HUES6 (cell line): ENCODE results near the gene HDAC4.

Experiments used
- H3K27ac ChIP-seq: 2 replicates; pipeline ENCODE4 v1.7.0; 2013; ENCODE audit warnings: low read depth, mild to moderate bottlenecking, low read length, inconsistent platforms
- H3K27me3 ChIP-seq: 2 replicates; pipeline ENCODE4 v1.6.1; 2013; ENCODE audit warnings: low read length; ENCODE audit not compliant: control insufficient read depth, insufficient read depth
- H3K36me3 ChIP-seq: 2 replicates; pipeline ENCODE4 v1.6.1; 2013; ENCODE audit warnings: low read length; ENCODE audit not compliant: control insufficient read depth, insufficient read depth
- H3K4me1 ChIP-seq: 2 replicates; pipeline ENCODE4 v1.6.1; 2013; ENCODE audit warnings: low read length; ENCODE audit not compliant: control insufficient read depth, insufficient read depth
- H3K4me3 ChIP-seq: 2 replicates; pipeline ENCODE4 v1.5.1; 2013; ENCODE audit warnings: low read depth, low read length
- H3K9ac ChIP-seq: one replicate; pipeline ENCODE4 v1.6.1; 2013; ENCODE audit warnings: mild to moderate bottlenecking, low read length
- H3K9me3 ChIP-seq: 2 replicates; pipeline ENCODE4 v1.6.1; 2013; ENCODE audit warnings: low read depth, low read length; ENCODE audit not compliant: control insufficient read depth, insufficient read depth

Gene HDAC4

GRCh38 chr2:239004274-239005015 is 396.4 kb downstream of the HDAC4 start:
- Histone ChIP-seq H3K9ac (no peak overlapping the region), H3K36me3 (no peaks in the 10 kb centered on the region), H3K27ac (no peak overlapping the region), H3K4me3 (no peak overlapping the region), H3K27me3 (peaks cover 5% of the 10 kb centered on the region; the same call in 1 of the 2 replicates), H3K9me3 (peaks cover 5% of the 10 kb centered on the region), H3K4me1 (peaks cover 6% of the 10 kb centered on the region; the same call in 1 of the 2 replicates)

- peaks cover 5% of the 10 kb centered on the region; the same call in 1 of the 2 replicates for H3K27me3 ChIP-seq
Measured at GRCh38 chr2:239003624-239004273, 397.1 kb downstream of the HDAC4 start.

GRCh38 chr2:239002954-239003623 is 397.7 kb downstream of the HDAC4 start:
- H3K9ac ChIP-seq = no peak overlapping the region

More at GRCh38 chr2:239003624-239004273, 397.1 kb downstream of the HDAC4 start:
- no peaks in the 10 kb centered on the region for H3K36me3 ChIP-seq
- H3K27ac ChIP-seq = no peak overlapping the region
- no peak overlapping the region for H3K9ac ChIP-seq
- H3K4me3 ChIP-seq = no peak overlapping the region
- H3K4me1 ChIP-seq = 0 out of 2 replicates have a peak, but pooled peaks cover 2% of the 10 kb centered on the region
- peaks cover 5% of the 10 kb centered on the region for H3K9me3 ChIP-seq

GRCh38 chr2:239002591-239002953 is 398.2 kb downstream of the HDAC4 start:
- Histone ChIP-seq H3K9ac (no peak overlapping the region), H3K27ac (no peak overlapping the region), H3K9me3 (peaks cover 5% of the 10 kb centered on the region), H3K27me3 (peaks cover 5% of the 10 kb centered on the region; the same call in 1 of the 2 replicates), H3K36me3 (no peaks in the 10 kb centered on the region), H3K4me1 (no peaks in the 10 kb centered on the region), H3K4me3 (no peak overlapping the region)

More at GRCh38 chr2:239002954-239003623, 397.7 kb downstream of the HDAC4 start:
- Histone ChIP-seq H3K9me3 (peaks cover 5% of the 10 kb centered on the region), H3K4me3 (no peak overlapping the region), H3K36me3 (no peaks in the 10 kb centered on the region), H3K27ac (no peak overlapping the region), H3K4me1 (no peaks in the 10 kb centered on the region), H3K27me3 (peaks cover 5% of the 10 kb centered on the region; the same call in 1 of the 2 replicates)

GRCh38 chr2:239001794-239002193 is 399.0 kb downstream of the HDAC4 start:
- Histone ChIP-seq H3K9me3 (peaks cover 5% of the 10 kb centered on the region), H3K4me3 (no peak overlapping the region), H3K27me3 (peaks cover 3% of the 10 kb centered on the region; the same call in 1 of the 2 replicates), H3K4me1 (no peaks in the 10 kb centered on the region), H3K36me3 (no peaks in the 10 kb centered on the region), H3K9ac (no peak overlapping the region), H3K27ac (no peak overlapping the region)

GRCh38 chr2:239000500-239001073 is 400.2 kb downstream of the HDAC4 start:
- Histone ChIP-seq H3K36me3 (no peaks in the 10 kb centered on the region), H3K9me3 (peaks cover 7% of the 10 kb centered on the region), H3K27me3 (no peaks in the 10 kb centered on the region; the same call in 1 of the 2 replicates), H3K4me3 (no peak overlapping the region), H3K4me1 (no peaks in the 10 kb centered on the region), H3K9ac (no peak overlapping the region), H3K27ac (no peak overlapping the region)

- Histone ChIP-seq H3K9me3 (peaks cover 11% of the 10 kb centered on the region), H3K4me1 (no peaks in the 10 kb centered on the region), H3K9ac (no peak overlapping the region), H3K27me3 (no peaks in the 10 kb centered on the region; the same call in 1 of the 2 replicates), H3K36me3 (no peaks in the 10 kb centered on the region), H3K27ac (no peak overlapping the region), H3K4me3 (no peak overlapping the region)
Measured at GRCh38 chr2:239000089-239000488, 400.7 kb downstream of the HDAC4 start.

- Histone ChIP-seq H3K36me3 (no peaks in the 10 kb centered on the region), H3K4me3 (no peak overlapping the region), H3K9ac (no peak overlapping the region), H3K4me1 (no peaks in the 10 kb centered on the region), H3K27ac (no peak overlapping the region), H3K27me3 (no peaks in the 10 kb centered on the region), H3K9me3 (peaks cover 13% of the 10 kb centered on the region)
Measured at GRCh38 chr2:238999291-238999741, 401.5 kb downstream of the HDAC4 start.

GRCh38 chr2:238998801-238999200 is 402.0 kb downstream of the HDAC4 start:
- H3K27ac ChIP-seq = no peak overlapping the region
- H3K4me1 ChIP-seq = no peaks in the 10 kb centered on the region
- no peak overlapping the region for H3K4me3 ChIP-seq
- no peak overlapping the region for H3K9ac ChIP-seq
- peaks cover 18% of the 10 kb centered on the region for H3K9me3 ChIP-seq
- no peaks in the 10 kb centered on the region for H3K36me3 ChIP-seq
- no peaks in the 10 kb centered on the region for H3K27me3 ChIP-seq
